Measurements from ENCODE around the gene SHISAL2B.

The SHISAL2B gene

GRCh38 chr5:64758901-64759300 is 68.6 kb downstream of the SHISAL2B start:
- H3K4me3 ChIP-seq (ENCODE audit: control insufficient read depth, low read depth, low read length) = no peak overlapping the region
- no peak for TF ChIP-seq CTCF (IDR thresholded peaks at IDR 0.05; ENCODE audit: control insufficient read depth, insufficient read depth, low read depth, low read length, missing control alignments)
- no peak for DNase-seq (ENCODE audit: low read depth)

- DNase-seq (ENCODE audit: low read depth) = no peak
- TF ChIP-seq CTCF (IDR thresholded peaks at IDR 0.05; ENCODE audit: control insufficient read depth, insufficient read depth, low read depth, low read length, missing control alignments) = no peak
- H3K4me3 ChIP-seq (ENCODE audit: control insufficient read depth, low read depth, low read length) = no peak overlapping the region
Observed at GRCh38 chr5:64759960-64760660, 69.8 kb downstream of the SHISAL2B start.

DNA sequence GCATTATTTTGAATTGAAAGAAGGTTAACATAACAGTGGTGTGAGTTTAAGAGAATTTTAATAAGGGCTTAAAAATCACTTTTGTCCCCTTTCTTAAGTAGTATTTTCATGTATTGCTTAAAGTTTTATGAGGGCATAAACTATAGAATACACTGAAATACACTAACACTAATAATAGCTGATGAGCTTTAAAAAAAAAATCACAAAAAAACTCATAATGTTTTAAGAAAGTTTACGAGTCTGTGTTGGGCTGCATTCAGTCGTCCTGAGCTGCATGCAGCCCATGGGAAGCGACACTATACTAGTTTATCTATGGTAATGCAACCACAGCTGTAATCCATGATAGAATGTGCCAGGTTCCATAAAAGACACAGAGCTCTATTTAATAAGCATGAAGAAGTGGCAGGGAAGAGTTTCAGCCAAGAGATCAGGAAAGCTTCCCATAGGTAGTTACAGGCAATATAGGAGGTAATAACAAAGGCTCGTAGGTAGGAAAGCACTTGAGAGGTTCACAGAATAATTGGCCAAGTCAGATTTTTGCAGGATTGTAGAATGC is 73.7 kb downstream of the SHISAL2B start:
- no peak for TF ChIP-seq CTCF (IDR thresholded peaks at IDR 0.05; ENCODE audit: control insufficient read depth, insufficient read depth, low read depth, low read length, missing control alignments)
- no peak overlapping the region for H3K4me3 ChIP-seq (ENCODE audit: control insufficient read depth, low read depth, low read length)
- no peak for DNase-seq (ENCODE audit: low read depth)

GRCh38 chr5:64765804-64766504 is 75.7 kb downstream of the SHISAL2B start:
- no peak for TF ChIP-seq CTCF (IDR thresholded peaks at IDR 0.05; ENCODE audit: control insufficient read depth, insufficient read depth, low read depth, low read length, missing control alignments)
- no peak overlapping the region for H3K4me3 ChIP-seq (ENCODE audit: control insufficient read depth, low read depth, low read length)
- DNase-seq (ENCODE audit: low read depth) = no peak

GRCh38 chr5:64766941-64767340 is 76.6 kb downstream of the SHISAL2B start:
- H3K4me3 ChIP-seq (ENCODE audit: control insufficient read depth, low read depth, low read length) = no peak overlapping the region
- DNase-seq (ENCODE audit: low read depth) = no peak
- no peak for TF ChIP-seq CTCF (IDR thresholded peaks at IDR 0.05; ENCODE audit: control insufficient read depth, insufficient read depth, low read depth, low read length, missing control alignments)
